H9 (cell line): ENCODE measurements around the gene UPF3A. TPM values are rescaled to one million over a fixed set of nuclear protein-coding genes. Genes with fewer than 3 reads are reported as not detected.

Experiments
- DNase-seq: peaks from one replicate; pipeline ENCODE4 v3.0.0-alpha.2; 2017
- H2AFZ ChIP-seq: one replicate; pipeline ENCODE4 v1.6.1; 2013; ENCODE audit warnings: mild to moderate bottlenecking, low read length, control low read depth, moderate library complexity
- H2AK5ac ChIP-seq: 2 replicates; pipeline ENCODE4 v1.6.1; 2013; ENCODE audit warnings: low read length, control low read depth, mixed read lengths; ENCODE audit not compliant: insufficient read length
- H2BK120ac ChIP-seq: one replicate; pipeline ENCODE4 v1.6.1; 2013; ENCODE audit warnings: low read depth, mild to moderate bottlenecking, low read length, control low read depth, inconsistent platforms; ENCODE audit not compliant: poor library complexity, severe bottlenecking
- H2BK12ac ChIP-seq: 2 replicates; pipeline ENCODE4 v1.6.1; 2013; ENCODE audit warnings: low read length, control low read depth, mixed read lengths, low read depth; ENCODE audit not compliant: insufficient read length
- H2BK15ac ChIP-seq: 2 replicates; pipeline ENCODE4 v1.6.1; 2013; ENCODE audit warnings: low read depth, low read length, control low read depth
- H2BK20ac ChIP-seq: one replicate; pipeline ENCODE4 v1.6.1; 2013; ENCODE audit warnings: low read depth, mild to moderate bottlenecking, low read length, control low read depth, inconsistent platforms; ENCODE audit not compliant: poor library complexity, severe bottlenecking
- H2BK5ac ChIP-seq: 2 replicates; pipeline ENCODE4 v1.6.1; 2013; ENCODE audit warnings: low read length, control low read depth, mixed read lengths; ENCODE audit not compliant: insufficient read length
- H3K14ac ChIP-seq: 2 replicates; pipeline ENCODE4 v1.6.1; 2013; ENCODE audit warnings: low read length, control low read depth; ENCODE audit not compliant: insufficient read depth
- H3K18ac ChIP-seq: 2 replicates; pipeline ENCODE4 v1.6.1; 2013; ENCODE audit warnings: low read depth, mild to moderate bottlenecking, mixed read lengths, low read length, control low read depth; ENCODE audit not compliant: insufficient read length
- H3K23ac ChIP-seq: 2 replicates; pipeline ENCODE4 v1.6.1; 2013; ENCODE audit warnings: low read length, control low read depth, mixed read lengths, low read depth; ENCODE audit not compliant: insufficient read length
- H3K23me2 ChIP-seq: 2 replicates; pipeline ENCODE4 v1.6.1; 2013; ENCODE audit warnings: low read depth, mild to moderate bottlenecking, mixed read lengths, low read length, control low read depth; ENCODE audit not compliant: insufficient read length, poor library complexity, severe bottlenecking
- H3K27ac ChIP-seq: 2 replicates; pipeline ENCODE4 v1.5.1; 2013; ENCODE audit warnings: low read length, control low read depth, mixed read lengths, low read depth; ENCODE audit not compliant: insufficient read length
- H3K27me3 ChIP-seq: 2 replicates; pipeline ENCODE4 v1.6.1; 2013; ENCODE audit warnings: low read length, control low read depth, inconsistent platforms; ENCODE audit not compliant: insufficient read depth
- H3K4ac ChIP-seq: 2 replicates; pipeline ENCODE4 v1.6.1; 2013; ENCODE audit warnings: low read depth, mild to moderate bottlenecking, control low read depth, inconsistent platforms, low read length, moderate library complexity
- H3K4me1 ChIP-seq: 2 replicates; pipeline ENCODE4 v1.6.1; 2013; ENCODE audit warnings: low read length, control low read depth, inconsistent platforms; ENCODE audit not compliant: insufficient read depth
- H3K4me2 ChIP-seq: 2 replicates; pipeline ENCODE4 v1.6.1; 2013; ENCODE audit warnings: low read length, control low read depth, mixed read lengths; ENCODE audit not compliant: insufficient read length, insufficient read depth
- H3K56ac ChIP-seq: 2 replicates; pipeline ENCODE4 v1.6.1; 2013; ENCODE audit warnings: low read depth, mild to moderate bottlenecking, mixed read lengths, low read length, control low read depth; ENCODE audit not compliant: insufficient read length
- H3K79me1 ChIP-seq: 2 replicates; pipeline ENCODE4 v1.6.1; 2013; ENCODE audit warnings: low read depth, mild to moderate bottlenecking, moderate library complexity, low read length, control low read depth, inconsistent platforms; ENCODE audit not compliant: insufficient read depth, poor library complexity, severe bottlenecking
- H3K79me2 ChIP-seq: 2 replicates; pipeline ENCODE4 v1.6.1; 2013; ENCODE audit warnings: low read length, control low read depth, inconsistent platforms; ENCODE audit not compliant: insufficient read depth
- H3K9ac ChIP-seq: 2 replicates; pipeline ENCODE4 v1.6.1; 2013; ENCODE audit warnings: low read length, control low read depth, mixed read lengths; ENCODE audit not compliant: insufficient read length; ENCODE audit errors: extremely low read depth
- H3K9me3 ChIP-seq: one replicate; pipeline ENCODE4 v1.6.1; 2013; ENCODE audit warnings: low read depth, low read length, inconsistent platforms; ENCODE audit not compliant: control insufficient read depth
- H3T11ph ChIP-seq: one replicate; pipeline ENCODE4 v1.6.1; 2013; ENCODE audit warnings: mild to moderate bottlenecking, low read length, control low read depth, inconsistent platforms
- H4K20me1 ChIP-seq: one replicate; pipeline ENCODE4 v1.6.1; 2013; ENCODE audit not compliant: control insufficient read depth, insufficient read length, insufficient read depth
- H4K5ac ChIP-seq: 2 replicates; pipeline ENCODE4 v1.6.1; 2013; ENCODE audit warnings: low read depth, mild to moderate bottlenecking, mixed read lengths, low read length, control low read depth; ENCODE audit not compliant: insufficient read length
- H4K8ac ChIP-seq: replicated peaks from 2 replicates; pipeline ENCODE4 v1.6.1; 2013; ENCODE audit warnings: low read length, control low read depth, mixed read lengths, low read depth; ENCODE audit not compliant: insufficient read length
- H4K91ac ChIP-seq: 2 replicates; pipeline ENCODE4 v1.6.1; 2013; ENCODE audit warnings: low read depth, mild to moderate bottlenecking, moderate library complexity, mixed read lengths, low read length, control low read depth; ENCODE audit not compliant: insufficient read length
- H3K27ac Mint-ChIP-seq, 3 experiments: 2 replicates in 2 of 3; 3 replicates in 1 of 3; pipeline ENCODE4 v1.8.0; 2020 to 2021; ENCODE audit warnings: mixed read lengths in 3 of 3, mild to moderate bottlenecking in 1 of 3, moderate library complexity in 1 of 3
- H3K27me3 Mint-ChIP-seq: 2 replicates; pipeline ENCODE4 v1.8.0; 2021; ENCODE audit warnings: low read depth, mild to moderate bottlenecking, moderate library complexity, mixed read lengths
- H3K36me3 Mint-ChIP-seq, 3 experiments: 2 replicates in 2 of 3; 3 replicates in 1 of 3; pipeline ENCODE4 v1.8.0; 2020 to 2021; ENCODE audit warnings: low read depth in 3 of 3, mixed read lengths in 3 of 3; ENCODE audit not compliant: insufficient read depth in 1 of 3
- H3K4me1 Mint-ChIP-seq, 2 experiments: 2 replicates each; pipeline ENCODE4 v1.8.0; 2020; ENCODE audit warnings: mixed read lengths in 2 of 2
- H3K4me3 Mint-ChIP-seq, 2 experiments: 2 replicates in 1 of 2; 3 replicates in 1 of 2; pipeline ENCODE4 v1.8.0; 2020 to 2021; ENCODE audit warnings: mild to moderate bottlenecking in 2 of 2, mixed read lengths in 2 of 2, moderate library complexity in 1 of 2
- H3K9me3 Mint-ChIP-seq, 2 experiments: 2 replicates in 1 of 2; 3 replicates in 1 of 2; pipeline ENCODE4 v1.8.0; 2020; ENCODE audit warnings: mild to moderate bottlenecking in 2 of 2, mixed read lengths in 2 of 2, moderate library complexity in 1 of 2
- WGBS: extraction: QIAGEN DNeasy Blood & Tissue Kit; methylation state at CpG from one replicate; pipeline ENCODE4 v1.1.7; 2013; ENCODE audit warnings: missing lambda C conversion rate, low lambda C conversion rate, mixed read lengths; ENCODE audit not compliant: insufficient read length; ENCODE audit errors: extremely low coverage; 5-methylcytosine and 5-hydroxymethylcytosine counted together
- total RNA-seq: library from RNA; stranded (reverse); gene quantifications from 2 replicates; pipeline ENCODE4 v1.2.1, GENCODE V29; 2021
- TF ChIP-seq, protein P1 (sequence below): fragments of 200-600 bp; sonication (generic); conservative IDR thresholded peaks from 3 replicates; pipeline ENCODE4 v1.8.0; 2021; ENCODE audit warnings: antibody characterized with exemption, mild to moderate bottlenecking

UPF3A gene
- total RNA-seq, 1 experiment from 2014 or later, result 81.8 TPM

DNA sequence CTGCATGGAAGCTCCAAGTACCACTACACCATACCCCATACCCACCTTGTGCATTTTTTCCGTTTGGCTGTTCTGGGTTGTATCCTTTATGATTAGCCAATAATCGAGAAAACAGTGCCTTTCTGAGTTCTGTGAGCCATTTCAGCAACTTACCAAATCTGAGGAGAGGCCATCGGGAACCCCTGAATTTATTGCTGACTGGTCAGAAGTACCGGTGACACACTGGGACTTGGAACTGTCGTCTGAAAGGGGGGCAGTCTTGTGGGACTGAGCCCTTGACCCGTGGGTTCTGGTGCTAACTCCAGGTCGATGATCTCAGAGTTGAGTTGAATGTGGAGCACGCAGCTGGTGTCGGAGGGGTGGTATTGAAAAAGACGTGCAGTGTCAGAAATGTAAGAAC, 15.0 kb downstream of the UPF3A start:
- Histone ChIP-seq H2BK120ac (no peak overlapping the region), H2BK15ac (no peak overlapping the region), H3K27ac (no peak overlapping the region), H3K27me3 (no peaks in the 10 kb centered on the region), H3K56ac (no peak overlapping the region), H3K23me2 (no peaks in the 10 kb centered on the region), H2AK5ac (no peak overlapping the region), H2BK5ac (no peak overlapping the region), H4K5ac (no peak overlapping the region), H3K79me2 (no peaks in the 10 kb centered on the region; the same call in 1 of the 2 replicates), H3K4me2 (no peak overlapping the region), H3K18ac (no peak overlapping the region), H3T11ph (no peak overlapping the region), H4K20me1 (no peaks in the 10 kb centered on the region), H4K8ac (no peak overlapping the region), H3K9me3 (no peaks in the 10 kb centered on the region), H3K79me1 (no peaks in the 10 kb centered on the region), H3K14ac (no peak overlapping the region), H3K4ac (no peak overlapping the region), H3K9ac (no peak overlapping the region), H3K4me1 (no peaks in the 10 kb centered on the region), H2BK12ac (no peak overlapping the region), H2AFZ (no peak overlapping the region), H2BK20ac (no peak overlapping the region), H4K91ac (no peak overlapping the region), H3K23ac (no peak overlapping the region)
- no peak for DNase-seq
- H3K27ac Mint-ChIP-seq, result no peak overlapping the region
- H3K9me3 Mint-ChIP-seq, result no peaks in the 10 kb centered on the region
- WGBS, result no CpG with 5 or more reads among the region's 10 CpGs
- H3K4me1 Mint-ChIP-seq, result no peaks in the 10 kb centered on the region
- peaks cover 41 to 85% (median 64%) of the 10 kb centered on the region in 3 experiments for H3K36me3 Mint-ChIP-seq
- no peak overlapping the region for H3K4me3 Mint-ChIP-seq
- TF ChIP-seq, protein P1, sequence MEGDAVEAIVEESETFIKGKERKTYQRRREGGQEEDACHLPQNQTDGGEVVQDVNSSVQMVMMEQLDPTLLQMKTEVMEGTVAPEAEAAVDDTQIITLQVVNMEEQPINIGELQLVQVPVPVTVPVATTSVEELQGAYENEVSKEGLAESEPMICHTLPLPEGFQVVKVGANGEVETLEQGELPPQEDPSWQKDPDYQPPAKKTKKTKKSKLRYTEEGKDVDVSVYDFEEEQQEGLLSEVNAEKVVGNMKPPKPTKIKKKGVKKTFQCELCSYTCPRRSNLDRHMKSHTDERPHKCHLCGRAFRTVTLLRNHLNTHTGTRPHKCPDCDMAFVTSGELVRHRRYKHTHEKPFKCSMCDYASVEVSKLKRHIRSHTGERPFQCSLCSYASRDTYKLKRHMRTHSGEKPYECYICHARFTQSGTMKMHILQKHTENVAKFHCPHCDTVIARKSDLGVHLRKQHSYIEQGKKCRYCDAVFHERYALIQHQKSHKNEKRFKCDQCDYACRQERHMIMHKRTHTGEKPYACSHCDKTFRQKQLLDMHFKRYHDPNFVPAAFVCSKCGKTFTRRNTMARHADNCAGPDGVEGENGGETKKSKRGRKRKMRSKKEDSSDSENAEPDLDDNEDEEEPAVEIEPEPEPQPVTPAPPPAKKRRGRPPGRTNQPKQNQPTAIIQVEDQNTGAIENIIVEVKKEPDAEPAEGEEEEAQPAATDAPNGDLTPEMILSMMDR, result no peak
- no peaks in the 10 kb centered on the region for H3K27me3 Mint-ChIP-seq
